Heart right ventricle (tissue), 16 donors: ENCODE data around the gene LENG8. TPM values are rescaled to one million over a fixed set of nuclear protein-coding genes. Genes with fewer than 3 reads are reported as not detected.
A peak's percentile ranks its signal among the peaks of the same experiment; 100 is the strongest.

Source experiments
- ATAC-seq, 8 donors: fragments of 200-7000 bp; cut with Tn5 transposase; one replicate each; pipeline ENCODE4 v1.9.1; 2020; ENCODE audit warnings: mild to moderate bottlenecking in 8 of 8, moderate library complexity in 8 of 8, moderate number of reproducible peaks in 1 of 8
- DNase-seq, 2 donors: peaks; one replicate each; pipeline ENCODE4 v3.0.0-alpha.2; 2020
- H3K27ac ChIP-seq, 10 donors: fragments of 200-600 bp; sonication (generic) in 2 of 10; one replicate each; pipeline versions ENCODE4 v1.5.0 to v1.8.0; 2020 to 2022; ENCODE audit warnings: mild to moderate bottlenecking in 3 of 10
- H3K27me3 ChIP-seq, 7 donors: fragments of 200-600 bp; one replicate each; pipeline ENCODE4 v1.8.0; 2021 to 2022; ENCODE audit warnings: mild to moderate bottlenecking in 2 of 7
- H3K36me3 ChIP-seq, 9 donors: fragments of 200-600 bp; sonication (generic) in 1 of 9; one replicate each; pipeline versions ENCODE4 v1.5.0 to v1.8.0; 2020 to 2022; ENCODE audit warnings: mild to moderate bottlenecking in 2 of 9
- H3K4me1 ChIP-seq, 9 donors: fragments of 200-600 bp; sonication (generic) in 1 of 9; one replicate each; pipeline versions ENCODE4 v1.5.0 to v1.8.0; 2020 to 2022; ENCODE audit warnings: mild to moderate bottlenecking in 4 of 9
- H3K4me3 ChIP-seq, 10 donors: fragments of 200-600 bp; sonication (generic) in 2 of 10; one replicate each; pipeline versions ENCODE4 v1.5.0 to v1.8.0; 2020 to 2022; ENCODE audit warnings: mild to moderate bottlenecking in 7 of 10, moderate library complexity in 2 of 10
- H3K9me3 ChIP-seq, 11 donors: fragments of 200-600 bp in 10 of 11; sonication (generic) in 2 of 11; one replicate each; pipeline versions ENCODE4 v1.5.0 to v1.8.0; 2013 to 2022; ENCODE audit warnings: mild to moderate bottlenecking in 2 of 11, control low read depth in 1 of 11, moderate library complexity in 1 of 11
- CTCF ChIP-seq, 9 donors: fragments of 200-600 bp; sonication (generic) in 2 of 9; IDR thresholded peaks; one replicate each; pipeline versions ENCODE4 v1.5.0 to v1.8.0; 2021 to 2022; ENCODE audit warnings: antibody characterized with exemption in 9 of 9, mild to moderate bottlenecking in 5 of 9, moderate library complexity in 1 of 9
- WGBS, 2 donors: extraction: QIAGEN DNeasy Blood & Tissue Kit; methylation state at CpG; one replicate each; pipeline ENCODE4 v1.1.7; 2013; ENCODE audit warnings: inconsistent platforms in 1 of 2; 5-methylcytosine and 5-hydroxymethylcytosine counted together
- intact Hi-C, 10 donors: fragments of 100-400 bp; cut with DNase I; formaldehyde crosslinking; loops; one replicate each; pipeline versions ENCODE4 v1.11.1 to v1.14.2; 2022
- long read RNA-seq, 3 donors: library from polyadenylated mRNA; unstranded; transcript quantifications; one replicate each; pipeline ENCODE4 v2.0.0, GENCODE V29; 2020 to 2021
- polyA plus RNA-seq, 2 donors: library from polyadenylated mRNA; stranded (reverse); fragments of 200-250 nt; gene quantifications; one replicate each; pipeline ENCODE4 v1.2.3, GENCODE V29; 2013
- total RNA-seq, 10 donors: library from RNA; stranded (reverse); fragmentation: NEBNext Ultra II Directional in 3 of 10; extraction: Animal tissue kit (Norgen Biotek cat#: 25700) in 3 of 10; gene quantifications; one replicate each; pipeline versions ENCODE4 v1.2.1 to v1.2.4, GENCODE V29; 2021 to 2023
- donor health status: Arrhythmogenic right ventricular cardiomyopathy.
- donor health status: ischemic (EF 13 %, LVEDD 7.1; RV severe dilation, severe dysfunction).
- donor health status: healthy with polysubstance abuse.
- donor health status: DM: no; HTN: yes; CAD: no.
- donor health status: DM: no; HTN: no; CAD: no.
- donor health status: ischemic (EF 25% LVEDD 6.9; RV normal size, moderate dysfunction).
- donor health status: ischemic (EF 25% LVEDD 5.7; RV mildly dilated, moderate dysfunction).
- donor health status: healthy.
- donor health status: DM: yes; HTN: yes; CAD: no.
- donor health status: Ischemic cardiomyopathy.
- donor health status: ischemic (EF 35%, LVEDD 5.7; RV mildly dilated, moderate dysfunction).
- donor health status: nonischemic (EF 11% LVEDD 7.7; RV severe dilation, severe dysfunction).
- donor health status: DM: yes; HTN: yes; CAD: no.
- donor health status: PGD.
- donor health status: ischemic (EF 29% LVEDD 5.4; RV normal size, mild dysfunction).
- donor health status: nonischemic (EF 23%, LVEDD 6.1; RV moderate dilation, normal function).

The LENG8 gene
- total RNA-seq, result 10 to 100 TPM; 45.5 to 76.2 (median 56.8) TPM
- 100 to 1,000 TPM in 1 of 2 donors, 10 to 100 TPM in 1; 34.3 to 194 TPM for polyA plus RNA-seq
- long read RNA-seq, donor 1, partial matches to known transcripts, result 1 of 40 reads
- long read RNA-seq, donor 1, other reads (novel, unspliced or antisense), result 39 of 40 reads
- long read RNA-seq, donor 2, partial matches to known transcripts, result 50 of 51 reads
- long read RNA-seq, donor 2, other reads (novel, unspliced or antisense), result 1 of 51 reads
- long read RNA-seq, donor 3, partial matches to known transcripts, result 82 of 84 reads
- long read RNA-seq, donor 3, other reads (novel, unspliced or antisense), result 0 of 84 reads

GRCh38 chr19:54448774-54449700 lies at the start of gene LENG8:
LENG8 (plus strand) TSS chr19:54449199; CDS start chr19:54451345, 2,146 bp downstream.
- Histone ChIP-seq H3K27me3 (no peaks in the 10 kb centered on the region), H3K27ac (peak within 1 kb of the TSS; percentile 84 to 99 (median 96)), H3K9me3 (no peaks in the 10 kb centered on the region), H3K36me3 (peaks cover 0 to 62% (median 36%) of the 10 kb centered on the region in 9 donors), H3K4me1 (peaks cover 13 to 59% (median 45%) of the 10 kb centered on the region in 9 donors), H3K4me3 (peak within 1 kb of the TSS; percentile 63 to 99 (median 84))
- peak in 1 of 9 donors; percentile 5 for TF ChIP-seq CTCF (IDR thresholded peaks at IDR 0.05)
- intact Hi-C loops, result loop anchor here in 3 of 10 donors (1.0 to 2.0 kb wide), 2 partner anchors 14 kb away; partner anchors contain the start of gene LENG9 (in 3 of the 3)
- WGBS, 2 donors, result 0 to 1% methylated on average over 88 to 96 of the region's 96 CpGs
- peak; percentile 97 to 98 for DNase-seq
- peak; percentile 96 to 99 (median 98) for ATAC-seq

- Histone ChIP-seq H3K36me3 (no peaks in the 10 kb centered on the region), H3K27ac (no peak overlapping the region), H3K4me3 (no peak overlapping the region), H3K4me1 (no peaks in the 10 kb centered on the region), H3K9me3 (peaks cover 0 to 7% (median 0%) of the 10 kb centered on the region in 11 donors), H3K27me3 (peaks cover 0 to 8% (median 0%) of the 10 kb centered on the region in 7 donors)
- no peak for DNase-seq
- intact Hi-C loops, result no loop called here
- 75 to 80% methylated on average over 6 of the region's 6 CpGs for WGBS, 2 donors
- no peak for TF ChIP-seq CTCF (IDR thresholded peaks at IDR 0.05)
- no peak for ATAC-seq
These were observed 48.1 kb upstream of the LENG8 start for GRCh38 chr19:54400913-54401312.

- ATAC-seq (no peak), DNase-seq (no peak)
- H3K27me3 ChIP-seq, result peaks cover 0 to 5% (median 0%) of the 10 kb centered on the region in 7 donors
- intact Hi-C loops, result no loop called here
- peaks cover 0 to 7% (median 0%) of the 10 kb centered on the region in 11 donors for H3K9me3 ChIP-seq
- TF ChIP-seq CTCF (IDR thresholded peaks at IDR 0.05), result no peak
- WGBS, 2 donors, result 78 to 83% methylated on average over 8 of the region's 8 CpGs
- no peak overlapping the region for H3K4me3 ChIP-seq
- H3K36me3 ChIP-seq, result no peaks in the 10 kb centered on the region
- no peak overlapping the region for H3K27ac ChIP-seq
- H3K4me1 ChIP-seq, result no peaks in the 10 kb centered on the region
These were observed 45.9 kb upstream of the LENG8 start for GRCh38 chr19:54403054-54403453.

- no peak for TF ChIP-seq CTCF (IDR thresholded peaks at IDR 0.05)
- H3K4me3 ChIP-seq, result no peak overlapping the region
- peaks cover 0 to 11% (median 4%) of the 10 kb centered on the region in 7 donors for H3K27me3 ChIP-seq
- no peaks in the 10 kb centered on the region for H3K36me3 ChIP-seq
- no peaks in the 10 kb centered on the region for H3K4me1 ChIP-seq
- intact Hi-C loops, result no loop called here
- H3K9me3 ChIP-seq, result no peaks in the 10 kb centered on the region
- no peak for DNase-seq
- ATAC-seq, result no peak
- no peak overlapping the region for H3K27ac ChIP-seq
These were observed 43.4 kb upstream of the LENG8 start for GRCh38 chr19:54405628-54406027.
